ENCODE data around the gene SBF2. TPM values are rescaled to one million over a fixed set of nuclear protein-coding genes. Genes with fewer than 3 reads are reported as not detected.

The SBF2 gene
- total and polyA plus RNA-seq, 2 donors (not counting 3 experiments of a cell fraction or from before 2014, with no cell fraction given): 15.4 to 42.4 TPM

GRCh38 chr11:9756878-9757277, 537.1 kb downstream of the SBF2 start:
- Histone ChIP-seq H3K4me2 (ENCODE audit: insufficient read depth, low read length) (no peak overlapping the region), H3K9ac (replicated peaks; ENCODE audit: extremely low read depth, insufficient read depth, low read length) (no peak overlapping the region), H2AFZ (ENCODE audit: low read depth, low read length) (no peak overlapping the region), H3K4me1 (ENCODE audit: control insufficient read depth, extremely low read depth, insufficient read depth, low read length) (peaks cover 39% of the 10 kb centered on the region), H3K79me2 (ENCODE audit: control insufficient read depth, insufficient read depth, low read length) (no peaks in the 10 kb centered on the region), H4K20me1 (replicated peaks; ENCODE audit: control insufficient read depth, extremely low read depth, insufficient read depth, low read length) (no peaks in the 10 kb centered on the region), H3K27ac (ENCODE audit: insufficient read depth, low read depth, low read length) (no peak overlapping the region), H3K9me3 (replicated peaks; ENCODE audit: control insufficient read depth, insufficient read depth, low read length) (no peaks in the 10 kb centered on the region), H3K27me3 (ENCODE audit: control insufficient read depth in 2 of 2, insufficient read depth in 2 of 2, low read length in 2 of 2) (no peaks in the 10 kb centered on the region), H3K9me1 (replicated peaks; ENCODE audit: control insufficient read depth, extremely low read depth, insufficient read depth, low read length) (no peaks in the 10 kb centered on the region), H3K4me3 (replicated peaks in 1 of 3; ENCODE audit: insufficient read depth in 1 of 3, low read depth in 1 of 3, low read length in 3 of 3) (no peak overlapping the region), H3K36me3 (ENCODE audit: control insufficient read depth in 2 of 2, extremely low read depth in 1 of 2, insufficient read depth in 2 of 2, low read length in 2 of 2) (peaks cover 5 to 6% of the 10 kb centered on the region in 2 experiments)
- ChIA-PET CTCF (interaction anchor here (0.9 to 1.7 kb wide), 2 partner anchors 216 to 222 kb away, joined by 3 to 4 read pairs; no protein-coding TSS in a partner anchor), POLR2A (no interaction called here)
- TF ChIP-seq JUN (IDR thresholded peaks at IDR 0.05; ENCODE audit: borderline replicate concordance, insufficient read depth, insufficient read length, low read depth): no peak
- no peak for TF ChIP-seq MAX (IDR thresholded peaks at IDR 0.05; ENCODE audit: insufficient read depth, insufficient read length)
- no peak for TF ChIP-seq FOS (IDR thresholded peaks at IDR 0.05; ENCODE audit: borderline replicate concordance, insufficient read depth, low read length)
- TF ChIP-seq MYC (IDR thresholded peaks at IDR 0.05; ENCODE audit: low read depth, low read length): no peak
- peak; percentile 14 for TF ChIP-seq POLR2AphosphoS5 (IDR thresholded peaks at IDR 0.05; ENCODE audit: insufficient read depth, low read depth, low read length)
- no peak for TF ChIP-seq GATA2 (IDR thresholded peaks at IDR 0.05; ENCODE audit: insufficient read depth, insufficient read length, low read depth, low read length)
- no peak for TF ChIP-seq EZH2 (IDR thresholded peaks at IDR 0.05; ENCODE audit: borderline replicate concordance, low read depth, low read length, severe bottlenecking)
- no peak for TF ChIP-seq CTCF (IDR thresholded peaks at IDR 0.05; ENCODE audit: extremely low read depth in 1 of 2, insufficient read depth in 1 of 2, low read depth in 1 of 2, low read length in 2 of 2)
- intact Hi-C loops (cut with micrococcal nuclease) (loop anchor here (5.0 kb wide), 2 partner anchors 230 to 650 kb away; no protein-coding TSS in a partner anchor), dilution Hi-C loops (cut with MboI; ENCODE audit: extremely low pct_ligation_motif_present, low sequenced_read_pairs) (no loop called here)
- no TSS peak for BruUV-seq (replicated peaks)
- DNase-seq (ENCODE audit: low read depth, low spot score) (no peak), FAIRE-seq (no peak)
